HG03442 (cell line): ENCODE results near the gene FASTKD1.
A peak's percentile ranks its signal among the peaks of the same experiment; 100 is the strongest.
"Not testable (repeated sequence)": the region's sequence is repeated elsewhere in the genome, so short reads cannot be mapped to it uniquely, and the experiment has no call there.

Experiments
- ATAC-seq: cut with Tn5 transposase; IDR thresholded peaks from one replicate; pipeline ENCODE4 v1.9.1; 2021; ENCODE audit warnings: mild to moderate bottlenecking, moderate library complexity; ENCODE audit not compliant: unreplicated experiment

The FASTKD1 gene

DNA sequence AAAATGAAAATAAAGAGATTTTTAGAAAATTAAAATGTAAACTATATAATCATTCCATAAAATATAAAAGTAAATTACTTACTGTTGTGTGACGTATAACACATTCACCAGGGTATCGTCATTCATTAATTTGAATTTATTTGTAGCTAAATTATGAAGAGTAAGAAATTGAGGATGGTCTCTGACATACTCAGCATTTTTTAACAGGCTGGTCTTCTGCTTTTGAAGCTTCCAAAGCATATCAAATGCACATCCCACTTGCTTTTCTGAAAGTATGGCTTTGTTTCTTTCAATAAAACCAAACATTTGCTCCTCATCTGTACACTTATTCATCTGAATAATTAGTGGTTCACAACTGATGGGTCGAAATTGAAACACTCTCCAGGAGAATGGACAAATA, 2.1 kb downstream of the FASTKD1 start:
- ATAC-seq: no peak

DNA sequence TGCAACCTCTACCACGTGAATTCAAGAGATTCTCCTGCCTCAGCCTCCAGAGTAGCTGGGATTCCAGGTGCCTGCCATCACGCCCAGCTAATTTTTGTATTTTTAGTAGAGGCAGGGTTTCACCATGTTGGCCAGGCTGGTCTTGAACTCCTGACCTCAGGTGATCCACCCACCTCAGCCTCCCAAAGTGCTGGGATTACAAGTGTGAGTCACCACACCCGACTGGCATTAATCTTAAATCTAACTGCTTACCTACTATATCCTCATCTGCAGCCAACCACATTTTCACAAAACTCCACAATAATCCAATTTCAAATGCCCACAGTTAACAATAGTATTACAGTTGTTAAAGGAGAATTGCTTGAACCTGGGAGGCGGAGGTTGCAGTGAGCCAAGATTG, 2.9 kb downstream of the FASTKD1 start:
- not testable (repeated sequence) for ATAC-seq

DNA sequence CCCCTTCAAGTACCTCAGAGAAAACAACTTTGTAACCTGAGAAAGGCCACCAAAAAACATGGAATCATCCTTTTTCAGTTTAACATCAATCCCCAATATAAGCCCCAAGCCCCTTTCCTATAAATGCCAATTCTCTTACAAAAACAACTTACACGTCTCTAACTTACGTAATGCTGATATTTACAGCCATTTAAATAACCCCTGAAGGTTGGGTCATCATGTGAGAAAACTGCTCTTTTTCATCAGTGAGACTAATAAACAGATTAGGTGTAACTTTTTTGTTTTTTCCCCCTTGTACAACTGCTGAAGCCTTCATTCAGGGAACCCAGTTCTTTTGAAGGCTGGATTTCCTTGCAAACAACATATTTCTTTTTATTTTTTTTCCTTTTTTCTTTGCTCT, 3.7 kb downstream of the FASTKD1 start:
- ATAC-seq: no peak

DNA sequence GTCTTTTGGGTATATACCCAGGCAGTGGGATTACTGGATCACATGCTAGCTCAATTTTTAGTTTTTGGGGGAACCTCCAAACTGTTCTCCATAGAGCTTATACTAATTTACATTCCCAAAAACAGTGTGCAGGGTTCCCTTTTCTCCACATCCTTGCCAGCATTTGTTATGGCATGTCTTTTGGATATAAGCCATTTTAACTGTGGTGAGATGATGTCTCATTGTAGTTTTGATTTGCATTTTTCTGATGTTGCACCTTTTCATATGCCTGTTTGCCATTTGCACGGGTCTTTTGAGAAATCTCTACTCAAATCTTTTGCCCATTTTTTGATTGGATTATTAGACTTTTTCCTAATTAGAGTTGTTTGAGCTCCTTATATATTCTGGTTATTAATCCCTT, 8.0 kb downstream of the FASTKD1 start:
- ATAC-seq: no peak

DNA sequence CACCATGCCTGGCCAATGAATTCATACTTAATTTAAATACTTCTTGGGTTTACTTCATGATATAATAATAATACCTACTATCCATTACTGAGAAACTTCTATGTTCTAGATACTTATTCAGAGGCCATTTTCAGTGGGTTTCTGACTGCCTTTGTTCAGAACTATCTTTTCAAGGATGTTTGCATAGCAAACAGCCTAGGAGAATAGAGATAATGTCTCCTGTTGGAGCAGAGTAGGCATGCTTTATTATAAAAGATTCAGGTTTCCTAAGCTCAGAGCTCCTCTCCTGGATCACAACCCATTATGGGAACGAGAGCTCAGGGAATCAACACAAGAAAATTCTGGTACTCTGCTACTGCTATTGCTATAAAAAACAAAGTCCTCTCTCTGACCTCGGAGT, 11.1 kb downstream of the FASTKD1 start:
- no peak for ATAC-seq

DNA sequence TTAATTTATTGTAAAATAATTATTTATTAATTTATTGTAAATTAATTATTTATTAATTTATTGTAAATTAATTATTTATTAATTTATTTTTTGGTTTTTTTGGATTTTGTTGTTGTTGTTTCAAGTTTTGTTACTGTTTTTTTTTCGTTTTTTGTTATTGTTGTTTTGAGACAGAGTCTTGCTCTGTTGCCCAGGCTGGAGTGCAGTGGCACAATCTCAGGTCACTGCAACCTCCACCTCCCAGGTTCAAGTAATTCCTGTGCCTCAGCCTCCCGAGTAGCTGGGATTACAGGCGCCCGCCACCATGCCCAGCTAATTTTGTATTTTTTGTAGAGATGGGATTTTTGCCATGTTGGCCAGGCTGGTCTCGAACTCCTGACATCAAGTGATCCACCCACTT, 11.6 kb downstream of the FASTKD1 start:
- ATAC-seq: not testable (repeated sequence)

DNA sequence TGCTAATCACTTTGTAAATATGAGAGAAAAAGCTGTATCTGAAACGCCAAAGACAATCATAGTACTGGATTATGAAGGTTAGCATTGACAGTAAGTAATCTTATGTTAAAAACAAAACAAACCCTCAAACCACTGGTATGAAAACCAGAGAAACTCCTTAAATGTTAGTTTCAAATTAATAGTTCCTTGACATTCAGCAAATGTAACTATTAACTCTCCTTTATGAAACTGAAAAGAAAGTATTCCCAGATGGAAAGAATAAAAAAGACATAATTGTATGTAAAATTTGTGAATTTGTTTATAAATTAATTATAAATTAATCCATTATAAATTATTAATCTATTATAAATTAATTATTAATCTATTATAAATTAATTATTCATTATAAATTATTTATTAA, 12.3 kb downstream of the FASTKD1 start:
- ATAC-seq: no peak

DNA sequence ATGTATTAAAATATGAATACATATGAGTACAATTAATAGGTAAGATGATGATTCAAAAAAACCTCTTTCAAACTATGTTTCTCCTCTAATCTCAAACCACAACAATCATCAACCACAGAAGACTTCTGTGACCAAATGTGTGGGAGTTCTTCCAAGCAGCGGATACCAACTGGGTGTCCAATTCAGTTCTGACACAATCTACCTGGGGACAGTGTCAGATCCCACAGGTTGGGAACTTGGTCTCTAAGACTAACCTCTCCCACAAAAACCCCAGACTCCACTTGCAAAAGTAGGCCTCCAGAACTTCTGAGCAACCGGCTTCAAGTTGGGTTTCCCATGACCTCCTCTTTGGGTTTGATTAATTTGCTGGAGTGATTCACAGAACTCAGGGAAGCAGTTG, 26.9 kb downstream of the FASTKD1 start:
- ATAC-seq: no peak

DNA sequence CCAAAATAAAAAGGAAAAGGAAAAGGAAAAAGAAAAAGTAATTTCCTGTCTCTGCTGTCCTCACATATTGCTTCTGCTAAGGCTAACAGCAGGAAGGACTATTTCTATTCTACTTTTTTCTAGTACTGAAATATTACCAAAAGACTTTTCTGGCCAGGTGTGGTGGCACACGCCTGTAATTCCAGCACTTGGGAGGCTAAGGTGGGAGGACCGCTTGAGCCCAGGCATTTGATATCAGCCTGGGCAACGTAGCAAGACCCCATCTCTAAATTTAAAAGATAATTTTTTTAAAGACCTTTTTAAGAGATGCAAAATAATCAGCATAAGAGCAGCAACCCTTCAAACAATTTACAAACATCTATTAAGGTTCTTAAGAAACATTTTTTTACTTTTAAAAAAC, 31.2 kb downstream of the FASTKD1 start:
- no peak for ATAC-seq

DNA sequence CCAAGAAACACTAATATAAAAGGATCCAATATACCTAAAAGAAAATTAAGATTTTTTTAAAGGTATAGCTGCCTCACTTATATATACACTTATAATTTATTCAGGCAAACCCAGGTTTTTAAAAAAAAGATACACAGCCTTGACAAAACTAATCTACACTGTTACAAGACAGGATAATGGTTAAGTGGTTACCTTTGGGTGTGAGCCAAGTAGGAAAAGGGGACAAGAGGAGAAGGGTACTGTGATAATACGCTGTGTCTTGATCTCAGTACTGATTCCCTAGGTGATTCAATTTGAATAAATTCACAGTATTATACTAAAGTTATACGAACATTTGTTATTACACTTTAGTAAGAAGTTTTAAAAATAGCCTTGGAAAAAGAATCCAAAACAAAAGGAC, 33.5 kb downstream of the FASTKD1 start:
- no peak for ATAC-seq

DNA sequence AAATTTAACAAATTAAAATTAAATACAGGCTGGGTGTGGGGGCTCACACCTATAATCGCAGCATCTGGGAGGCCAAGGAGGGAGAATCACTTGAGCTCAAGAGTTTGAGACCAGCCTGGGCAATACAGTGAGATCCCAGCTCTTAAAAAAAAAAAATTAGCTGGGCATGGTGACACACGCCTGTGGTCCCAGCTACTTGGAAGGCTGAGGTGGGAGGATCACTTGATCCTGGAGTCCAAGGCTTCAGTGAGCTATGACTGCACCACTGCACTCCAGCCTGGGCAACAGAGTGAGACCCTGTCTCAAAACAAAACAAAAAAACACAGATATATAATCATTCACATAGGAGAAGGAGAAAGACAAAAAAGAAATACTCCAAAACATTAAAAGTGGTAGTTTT, 34.2 kb downstream of the FASTKD1 start:
- not testable (repeated sequence) for ATAC-seq

DNA sequence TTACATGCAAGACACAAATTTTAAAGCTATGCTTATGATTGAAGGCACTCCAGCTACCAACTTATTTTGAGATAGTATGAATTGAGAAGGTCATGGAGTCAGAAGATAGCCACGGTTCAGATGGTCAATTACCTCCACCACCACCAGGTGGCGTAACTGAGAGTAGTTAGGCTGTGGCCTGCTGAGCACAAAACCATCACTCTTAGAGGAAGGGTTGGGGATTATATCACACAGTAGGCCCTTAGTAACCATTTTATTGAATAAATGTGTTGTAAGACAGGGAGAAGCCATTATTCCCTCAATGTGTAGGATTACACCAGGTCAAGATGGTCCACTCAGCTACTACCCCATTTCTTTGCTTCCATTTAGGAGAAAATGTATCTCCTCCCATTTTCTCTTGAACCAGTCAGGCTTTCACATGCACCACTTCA, 45.4 kb downstream of the FASTKD1 start:
- peak; percentile 88 for ATAC-seq

DNA sequence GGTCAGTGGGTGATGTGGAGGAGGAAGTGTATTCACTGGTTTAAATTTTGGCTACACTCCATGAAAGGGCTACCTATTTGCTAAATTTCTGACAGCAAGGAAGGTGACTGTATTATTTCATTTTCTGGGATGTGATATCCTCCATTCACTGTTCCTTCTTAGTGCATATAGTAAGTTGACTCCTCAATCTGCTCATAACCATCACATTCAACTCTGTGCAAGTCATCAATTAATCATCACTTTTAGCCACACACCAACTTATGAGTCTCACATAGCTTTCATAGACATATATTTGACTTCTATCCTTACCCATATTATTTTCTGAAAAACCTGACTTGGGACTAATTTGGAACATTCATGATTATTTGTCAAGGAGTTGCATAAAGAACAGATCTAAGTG, 47.2 kb downstream of the FASTKD1 start:
- ATAC-seq: no peak

DNA sequence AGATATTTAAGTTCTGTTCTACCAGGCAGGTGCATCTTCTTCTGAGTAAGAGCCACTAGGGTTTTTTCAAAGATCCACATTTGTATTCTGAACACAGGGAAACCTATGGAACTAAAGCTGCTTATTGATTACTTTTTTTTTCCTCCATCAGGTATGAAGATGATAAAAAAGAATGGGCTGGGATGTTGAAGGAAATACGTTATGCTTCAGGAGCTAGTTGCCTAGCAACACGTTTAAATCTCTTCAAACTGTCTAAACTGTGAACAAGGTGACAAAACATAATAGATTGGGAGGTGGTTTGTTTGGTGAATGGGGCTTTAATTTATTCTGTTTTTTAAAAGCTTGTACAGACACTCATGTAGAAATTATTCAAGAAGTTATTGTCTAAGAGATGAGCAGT, 48.2 kb downstream of the FASTKD1 start:
- ATAC-seq: no peak

DNA sequence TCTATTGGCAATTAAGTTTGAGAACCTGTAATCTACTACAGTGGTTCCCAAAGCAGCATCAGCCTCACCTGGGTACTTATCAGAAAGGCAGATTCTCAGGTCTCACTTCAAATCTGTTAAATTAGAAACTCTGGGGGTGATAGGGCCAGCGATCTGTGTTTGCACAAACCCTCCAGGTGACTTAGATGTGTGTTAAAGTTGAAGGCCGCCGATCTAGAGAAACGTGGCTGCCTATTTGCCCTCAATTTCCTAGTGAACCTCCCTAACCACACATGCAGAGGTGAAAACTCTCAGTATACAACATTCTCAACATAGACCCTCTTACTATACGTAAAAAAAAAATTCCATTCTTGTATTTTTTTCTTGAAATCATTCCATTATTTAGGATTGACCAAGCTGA, 50.0 kb downstream of the FASTKD1 start:
- no peak for ATAC-seq

DNA sequence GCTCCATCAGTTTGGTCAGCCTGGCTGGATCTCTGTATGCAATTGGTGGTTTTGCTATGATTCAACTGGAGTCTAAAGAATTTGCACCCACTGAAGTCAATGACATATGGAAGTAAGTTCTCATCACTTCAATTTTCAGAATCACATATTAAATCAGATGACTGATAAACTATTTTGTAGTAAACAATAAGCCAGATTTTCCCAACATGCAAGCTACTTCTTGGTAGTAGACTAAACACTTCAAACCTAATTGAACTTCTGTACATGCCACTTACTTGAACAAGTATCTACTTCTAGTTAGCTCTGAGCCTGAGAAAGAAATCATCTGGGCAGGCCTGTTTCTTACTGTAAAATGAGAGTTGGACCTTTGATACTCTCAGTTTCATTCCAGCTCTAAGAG, 52.8 kb downstream of the FASTKD1 start:
- ATAC-seq: no peak

DNA sequence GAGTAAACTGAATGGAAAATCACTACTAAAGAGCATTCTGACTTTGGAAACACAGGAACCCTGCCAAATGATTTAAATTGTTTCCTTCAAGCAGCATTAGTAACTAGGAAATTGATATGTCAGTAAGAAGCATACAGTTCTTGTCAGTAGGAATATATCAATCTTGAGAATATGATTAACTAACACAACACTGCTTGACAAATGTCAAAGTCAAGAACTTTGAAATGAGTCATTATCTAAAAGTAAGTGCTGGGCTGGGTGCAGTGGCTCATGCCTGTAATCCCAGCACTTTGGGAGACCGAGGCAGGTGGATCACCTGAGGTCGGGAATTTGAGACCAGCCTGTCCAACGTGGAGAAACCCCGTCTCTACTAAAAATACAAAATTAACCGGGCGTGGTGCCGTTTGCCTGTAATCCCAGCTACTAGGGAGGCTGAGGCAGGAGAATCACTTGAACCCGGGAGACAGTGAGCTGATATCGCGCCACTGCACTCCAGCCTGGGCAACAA, 57.1 kb downstream of the FASTKD1 start:
- ATAC-seq: not testable (repeated sequence)

DNA sequence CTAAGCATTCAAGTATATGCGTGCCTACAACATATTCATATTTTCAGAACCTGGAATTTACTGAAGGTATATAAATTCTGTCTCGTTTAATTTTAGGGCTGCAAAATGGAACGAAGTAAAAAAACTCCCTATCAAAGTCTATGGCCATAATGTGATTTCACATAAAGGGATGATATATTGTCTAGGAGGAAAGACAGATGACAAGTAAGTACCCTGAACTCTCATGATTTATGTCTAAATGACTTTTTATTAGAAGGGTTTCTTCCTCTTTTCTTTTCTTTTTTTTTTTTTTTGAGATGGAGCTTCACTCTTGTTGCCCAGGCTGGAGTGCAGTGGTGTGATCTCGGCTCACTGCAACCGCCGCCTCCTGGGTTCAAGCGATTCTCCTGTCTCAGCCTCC, 58.9 kb downstream of the FASTKD1 start:
- ATAC-seq: not testable (repeated sequence)

DNA sequence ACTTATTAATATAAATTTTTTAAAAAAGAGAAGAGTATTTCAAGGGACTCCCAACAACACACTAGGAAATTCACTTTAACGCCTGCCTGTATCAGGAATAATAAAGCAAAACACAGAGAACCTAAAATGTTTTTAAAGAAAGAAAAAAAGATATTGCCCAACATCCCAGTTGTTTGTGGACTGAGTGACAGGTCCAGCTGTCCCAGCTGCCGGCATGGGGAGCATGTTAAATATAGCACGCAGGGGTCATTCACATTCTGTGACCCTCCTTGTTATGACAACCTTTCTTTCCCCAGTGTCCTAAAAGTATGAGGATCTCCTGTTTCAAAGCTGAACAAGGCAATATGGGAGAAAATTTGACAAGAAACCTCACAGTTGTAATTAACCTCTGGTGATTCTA, 59.7 kb downstream of the FASTKD1 start:
- ATAC-seq: no peak

DNA sequence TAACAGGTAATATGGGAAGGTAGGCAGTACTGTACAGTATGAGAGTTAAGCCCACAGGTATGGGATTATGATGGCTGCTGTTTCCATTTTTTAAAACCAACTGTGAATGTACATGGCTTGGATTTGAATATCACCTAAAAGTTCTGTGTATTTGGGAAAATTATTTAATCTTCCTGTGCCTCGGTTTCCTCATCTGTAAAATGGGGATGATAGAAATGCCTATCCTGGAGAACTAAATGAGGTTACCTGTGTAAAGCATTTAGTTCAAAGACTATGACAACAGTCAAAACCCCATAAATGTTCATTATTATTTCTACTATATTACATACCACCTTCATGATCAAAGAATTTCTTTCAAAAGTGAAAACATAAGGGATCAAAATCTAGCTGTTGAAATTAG, 60.6 kb downstream of the FASTKD1 start:
- ATAC-seq: no peak

DNA sequence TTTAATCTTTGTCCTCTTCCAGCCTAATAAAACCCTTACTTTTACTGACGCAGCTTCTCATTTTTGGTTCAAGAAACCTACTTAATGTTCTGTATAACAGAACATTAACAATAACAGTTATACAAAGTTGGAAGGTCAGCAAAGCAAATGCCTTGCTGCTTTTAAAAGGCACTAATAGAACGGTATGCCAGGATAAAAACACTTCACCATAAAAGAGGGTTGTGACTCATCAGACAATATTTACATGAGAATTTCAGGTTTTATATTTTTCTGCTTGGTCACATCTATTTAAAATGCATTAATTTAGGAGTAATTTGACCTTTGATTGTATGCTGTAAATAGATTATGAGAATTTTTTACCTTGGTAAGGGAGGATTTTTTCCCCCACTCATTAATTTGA, 61.1 kb downstream of the FASTKD1 start:
- ATAC-seq: no peak

DNA sequence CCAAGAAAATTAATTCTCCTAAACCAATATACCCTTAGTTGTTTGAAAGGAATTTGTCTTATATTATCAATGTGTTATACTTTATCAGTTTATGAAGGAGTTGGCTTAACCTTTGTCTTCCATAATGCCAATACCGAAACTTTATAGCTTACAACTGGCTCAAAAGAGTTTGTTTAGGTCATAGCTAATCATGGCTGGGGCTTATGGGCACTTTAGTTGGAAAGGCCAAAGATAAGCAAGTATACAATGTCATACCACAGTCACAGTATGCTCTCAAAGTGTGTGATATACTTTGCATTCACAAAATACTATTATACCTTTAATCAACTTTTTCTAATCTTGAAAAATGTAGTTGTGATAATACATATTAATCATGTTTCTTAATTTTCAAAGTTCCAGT, 61.8 kb downstream of the FASTKD1 start:
- ATAC-seq: no peak

DNA sequence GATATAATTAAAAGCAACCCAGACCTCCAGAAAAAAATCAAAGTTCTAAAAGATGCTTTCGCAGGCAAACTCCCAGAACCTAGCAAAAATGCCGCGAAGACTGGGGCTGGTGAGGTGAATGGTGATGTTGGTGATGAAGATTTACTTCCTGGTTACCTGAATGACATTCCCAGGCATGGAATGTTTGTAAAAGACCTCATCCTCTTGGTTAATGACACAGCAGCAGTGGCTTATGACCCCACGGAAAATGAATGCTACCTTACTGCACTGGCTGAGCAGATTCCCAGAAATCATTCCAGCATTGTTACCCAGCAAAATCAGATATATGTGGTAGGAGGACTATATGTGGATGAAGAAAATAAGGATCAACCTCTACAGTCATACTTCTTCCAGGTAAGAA, 63.2 kb downstream of the FASTKD1 start:
- ATAC-seq: no peak

DNA sequence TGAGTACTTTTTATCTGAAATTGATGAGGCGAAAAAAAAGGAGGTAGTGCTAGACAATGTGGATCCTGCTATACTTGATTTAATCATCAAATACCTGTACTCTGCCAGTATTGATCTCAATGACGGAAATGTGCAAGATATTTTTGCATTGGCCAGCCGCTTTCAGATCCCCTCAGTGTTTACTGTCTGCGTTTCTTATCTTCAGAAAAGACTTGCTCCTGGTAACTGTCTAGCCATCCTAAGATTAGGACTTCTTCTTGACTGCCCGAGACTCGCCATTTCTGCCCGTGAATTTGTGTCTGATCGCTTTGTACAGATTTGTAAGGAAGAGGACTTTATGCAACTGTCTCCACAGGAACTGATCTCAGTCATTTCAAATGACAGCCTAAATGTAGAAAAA, 63.7 kb downstream of the FASTKD1 start:
- ATAC-seq: no peak
